GM12865 (cell line): ENCODE data around the gene TBXAS1.
"Not testable (repeated sequence)": the region's sequence is repeated elsewhere in the genome, so short reads cannot be mapped to it uniquely, and the experiment has no call there.

Experiments
- DNase-seq: peaks from one replicate; pipeline ENCODE4 v3.0.0; 2010; ENCODE audit warnings: low read depth
- H3K4me3 ChIP-seq: 2 replicates; pipeline ENCODE4 v1.5.1; 2011; ENCODE audit warnings: mild to moderate bottlenecking, low read depth, low read length, control low read depth
- TF ChIP-seq, protein P1 (sequence below): IDR thresholded peaks from 2 replicates; pipeline ENCODE4 v1.5.1; 2011; ENCODE audit warnings: low read length, control low read depth, low read depth, inconsistent platforms; ENCODE audit not compliant: insufficient read depth; ENCODE audit errors: missing control alignments

Gene TBXAS1

DNA sequence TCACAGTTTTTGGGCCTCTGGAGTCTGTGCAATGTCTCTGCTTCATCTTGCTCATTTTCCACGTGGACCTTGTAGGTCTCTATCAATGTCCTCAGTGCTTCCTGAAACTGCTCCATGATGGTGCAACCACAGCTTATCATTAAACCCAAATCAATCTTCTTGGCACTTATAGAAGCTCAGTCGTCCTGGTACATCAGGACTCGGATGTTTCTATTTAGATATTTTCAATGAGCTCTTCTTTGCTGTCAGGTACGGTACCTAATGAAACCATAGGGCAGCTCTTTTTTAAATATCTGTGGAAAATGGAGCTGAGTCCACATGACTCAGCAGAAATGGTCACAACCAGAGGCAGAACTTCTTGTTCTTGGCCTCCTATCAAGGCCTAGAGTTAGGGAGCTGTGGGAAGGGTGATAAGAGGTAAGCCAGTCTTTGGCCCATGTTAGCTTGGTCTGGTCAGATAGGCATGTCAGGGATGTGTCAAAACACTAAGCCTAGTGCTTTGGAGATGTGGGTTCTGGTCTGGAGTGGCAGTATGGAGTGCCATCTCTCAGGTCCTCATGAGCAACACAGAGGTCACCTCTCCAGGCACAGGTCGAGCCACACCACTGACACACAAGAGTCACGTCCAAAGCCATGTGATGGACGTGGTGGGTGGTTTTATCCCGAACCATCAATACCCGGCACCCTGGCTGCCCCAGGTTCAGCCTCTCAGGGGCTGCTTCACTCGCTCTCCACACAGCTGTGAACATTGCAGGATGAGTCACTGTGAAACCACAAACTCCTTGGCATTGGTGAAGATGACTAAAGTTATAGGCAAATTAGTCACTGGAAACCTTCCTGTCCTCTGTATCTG, 87.0 kb downstream of the TBXAS1 start:
- H3K4me3 ChIP-seq, result peak overlapping the region; percentile 46; the same call in 1 of the 2 replicates
- DNase-seq, result peak; percentile 93
- TF ChIP-seq, protein P1, sequence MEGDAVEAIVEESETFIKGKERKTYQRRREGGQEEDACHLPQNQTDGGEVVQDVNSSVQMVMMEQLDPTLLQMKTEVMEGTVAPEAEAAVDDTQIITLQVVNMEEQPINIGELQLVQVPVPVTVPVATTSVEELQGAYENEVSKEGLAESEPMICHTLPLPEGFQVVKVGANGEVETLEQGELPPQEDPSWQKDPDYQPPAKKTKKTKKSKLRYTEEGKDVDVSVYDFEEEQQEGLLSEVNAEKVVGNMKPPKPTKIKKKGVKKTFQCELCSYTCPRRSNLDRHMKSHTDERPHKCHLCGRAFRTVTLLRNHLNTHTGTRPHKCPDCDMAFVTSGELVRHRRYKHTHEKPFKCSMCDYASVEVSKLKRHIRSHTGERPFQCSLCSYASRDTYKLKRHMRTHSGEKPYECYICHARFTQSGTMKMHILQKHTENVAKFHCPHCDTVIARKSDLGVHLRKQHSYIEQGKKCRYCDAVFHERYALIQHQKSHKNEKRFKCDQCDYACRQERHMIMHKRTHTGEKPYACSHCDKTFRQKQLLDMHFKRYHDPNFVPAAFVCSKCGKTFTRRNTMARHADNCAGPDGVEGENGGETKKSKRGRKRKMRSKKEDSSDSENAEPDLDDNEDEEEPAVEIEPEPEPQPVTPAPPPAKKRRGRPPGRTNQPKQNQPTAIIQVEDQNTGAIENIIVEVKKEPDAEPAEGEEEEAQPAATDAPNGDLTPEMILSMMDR, result no peak

- TF ChIP-seq, protein P1, result no peak
- peak; percentile 91 for DNase-seq
- H3K4me3 ChIP-seq, result peak overlapping the region; percentile 46
These were observed 87.8 kb downstream of the TBXAS1 start for GRCh38 chr7:139916717-139917395.

DNA sequence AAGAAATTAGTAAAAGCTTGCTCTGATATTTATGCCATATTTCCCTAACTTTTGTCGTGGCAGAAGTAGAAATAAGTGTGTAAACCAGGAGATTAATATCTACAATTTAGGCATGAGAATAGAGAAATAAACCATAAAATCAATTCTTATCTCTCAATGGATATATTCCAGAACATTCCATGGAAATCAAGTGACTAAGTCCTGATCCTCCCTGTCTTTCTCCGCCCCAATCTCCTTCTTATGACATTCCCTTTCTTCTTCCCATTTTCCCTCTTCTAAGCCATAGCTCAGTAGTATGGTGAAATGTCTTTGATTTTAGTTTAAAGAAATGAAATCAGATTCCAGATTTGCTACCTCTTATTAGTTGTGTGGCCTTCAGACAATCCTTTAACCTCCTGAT, 88.8 kb downstream of the TBXAS1 start:
- H3K4me3 ChIP-seq, result no peak overlapping the region
- TF ChIP-seq, protein P1, result no peak
- DNase-seq, result no peak

DNA sequence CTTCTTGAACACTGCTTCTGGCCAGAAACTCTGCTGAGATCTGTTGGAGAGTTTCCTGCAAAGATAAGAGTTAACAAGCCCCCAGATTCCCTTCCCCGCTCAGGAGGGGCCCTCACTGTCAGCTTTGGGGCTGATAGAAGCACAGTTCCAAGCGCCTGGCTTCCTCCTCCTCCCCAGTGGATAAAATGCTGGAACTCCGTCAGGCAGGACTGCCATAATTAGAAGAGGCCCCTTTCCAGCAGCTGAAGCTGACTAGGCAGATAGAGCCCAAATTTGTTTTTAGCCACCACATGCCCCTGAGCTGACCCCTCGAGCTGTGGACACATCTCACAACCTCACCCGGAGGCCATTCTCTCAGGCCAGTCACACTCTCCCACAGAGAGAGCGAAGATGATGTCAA, 89.4 kb downstream of the TBXAS1 start:
- TF ChIP-seq, protein P1, result no peak
- DNase-seq, result no peak
- no peak overlapping the region for H3K4me3 ChIP-seq

DNA sequence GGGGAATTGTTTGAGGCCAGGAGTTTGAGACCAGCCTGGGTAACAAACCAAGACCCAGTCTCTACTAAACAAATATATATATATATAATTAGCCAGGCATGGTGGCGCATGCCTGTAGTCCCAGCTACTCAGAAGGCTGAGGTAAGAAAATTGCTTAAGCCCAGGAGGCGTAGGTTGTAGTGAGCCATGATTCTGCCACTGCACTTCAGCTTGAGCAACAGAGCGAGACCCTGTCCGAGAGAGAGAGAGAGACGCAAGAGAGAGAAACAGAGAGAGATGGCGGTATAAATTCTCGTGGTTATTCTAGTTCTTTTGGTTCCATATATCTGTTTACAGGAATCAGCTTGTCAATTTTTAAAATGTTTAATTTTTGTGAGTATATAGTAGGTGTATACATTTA, 94.0 kb downstream of the TBXAS1 start:
- TF ChIP-seq, protein P1, result no peak
- no peak overlapping the region for H3K4me3 ChIP-seq
- DNase-seq, result peak; percentile 33

DNA sequence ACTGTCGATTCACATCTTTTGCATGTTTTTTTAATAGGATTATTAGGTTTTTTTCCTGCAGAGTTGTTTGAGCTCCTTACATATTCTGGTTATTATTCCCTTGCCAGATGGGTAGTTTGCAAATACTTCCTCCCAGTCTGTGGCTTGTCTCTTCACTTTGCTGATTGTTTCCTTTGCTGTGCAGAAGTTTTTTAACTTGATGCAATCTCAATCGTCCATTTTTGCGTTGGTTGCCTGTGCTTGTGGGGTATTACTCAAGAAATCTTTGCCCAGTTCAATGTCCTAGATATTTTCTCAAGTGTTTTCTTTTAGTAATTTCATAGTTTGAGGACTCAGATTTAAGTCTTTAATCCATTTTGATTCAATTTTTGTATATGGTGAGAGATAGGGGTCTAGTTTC, 95.4 kb downstream of the TBXAS1 start:
- H3K4me3 ChIP-seq, result no peak overlapping the region
- no peak for DNase-seq
- TF ChIP-seq, protein P1, result no peak

GRCh38 chr7:139929221-139929620, 100.2 kb downstream of the TBXAS1 start:
- DNase-seq, H3K4me3 ChIP-seq: not testable (repeated sequence)
